GM23248 (cell line): ENCODE measurements around the gene PTPRN2. TPM values are rescaled to one million over a fixed set of nuclear protein-coding genes. Genes with fewer than 3 reads are reported as not detected.

Experiments used
- DNase-seq: peaks from one replicate; pipeline ENCODE4 v3.0.0-alpha.2; 2015
- H2AFZ ChIP-seq: fragments of 200-600 bp; sonication (generic); 2 replicates; pipeline ENCODE4 v1.6.1; 2016; ENCODE audit warnings: antibody characterized with exemption
- H3F3A ChIP-seq: fragments of 200-600 bp; sonication (generic); 2 replicates; pipeline ENCODE4 v1.6.1; 2016; ENCODE audit warnings: mild to moderate bottlenecking, antibody characterized with exemption, mixed run types; ENCODE audit not compliant: insufficient read depth
- H3K27ac ChIP-seq: fragments of 200-600 bp; sonication (generic); 2 replicates; pipeline ENCODE4 v1.5.1; 2016; ENCODE audit warnings: mild to moderate bottlenecking
- H3K27me3 ChIP-seq: fragments of 200-600 bp; sonication (generic); replicated peaks from 2 replicates; pipeline ENCODE4 v1.6.1; 2016; ENCODE audit warnings: mild to moderate bottlenecking; ENCODE audit not compliant: insufficient read depth
- H3K36me3 ChIP-seq: fragments of 200-600 bp; sonication (generic); 2 replicates; pipeline ENCODE4 v1.6.1; 2016; ENCODE audit warnings: low read depth, mild to moderate bottlenecking
- H3K4me1 ChIP-seq: fragments of 200-600 bp; sonication (generic); 2 replicates; pipeline ENCODE4 v1.6.1; 2016; ENCODE audit warnings: mild to moderate bottlenecking; ENCODE audit not compliant: insufficient read depth
- H3K4me2 ChIP-seq: fragments of 200-600 bp; sonication (generic); one replicate; pipeline ENCODE4 v1.6.1; 2016; ENCODE audit warnings: mild to moderate bottlenecking; ENCODE audit not compliant: unreplicated experiment
- H3K4me3 ChIP-seq: fragments of 200-600 bp; sonication (generic); 2 replicates; pipeline ENCODE4 v1.5.1; 2016; ENCODE audit warnings: mild to moderate bottlenecking
- H3K79me2 ChIP-seq: fragments of 200-600 bp; sonication (generic); 2 replicates; pipeline ENCODE4 v1.6.1; 2016; ENCODE audit warnings: mild to moderate bottlenecking; ENCODE audit not compliant: insufficient read depth
- H3K9ac ChIP-seq: fragments of 200-600 bp; sonication (generic); 2 replicates; pipeline ENCODE4 v1.6.1; 2016; ENCODE audit warnings: mild to moderate bottlenecking
- H3K9me2 ChIP-seq: fragments of 200-600 bp; sonication (generic); 2 replicates; pipeline ENCODE4 v1.6.1; 2016; ENCODE audit warnings: mixed run types, mild to moderate bottlenecking, moderate library complexity; ENCODE audit not compliant: insufficient read depth
- H3K9me3 ChIP-seq: fragments of 200-600 bp; sonication (generic); one replicate; pipeline ENCODE4 v1.6.1; 2017; ENCODE audit warnings: low read depth
- H4K20me1 ChIP-seq: fragments of 200-600 bp; sonication (generic); 2 replicates; pipeline ENCODE4 v1.6.0; 2016; ENCODE audit not compliant: insufficient read depth
- EZH2 ChIP-seq: fragments of 200-600 bp; sonication (generic); IDR thresholded peaks from 2 replicates; pipeline ENCODE4 v1.6.1; 2018; ENCODE audit warnings: antibody characterized with exemption, mild to moderate bottlenecking; ENCODE audit not compliant: insufficient read depth, poor library complexity, severe bottlenecking
- EZH2phosphoT487 ChIP-seq: fragments of 200-600 bp; sonication (generic); IDR thresholded peaks from 2 replicates; pipeline ENCODE4 v1.6.1; 2018; ENCODE audit warnings: antibody characterized with exemption, moderate library complexity, mild to moderate bottlenecking, low read depth; ENCODE audit not compliant: insufficient read depth
- WGBS, 2 experiments: methylation state at CpG; one replicate each; pipeline ENCODE4 v1.1.6; 2015 to 2017; ENCODE audit warnings: low lambda C conversion rate in 2 of 2, low coverage in 1 of 2; ENCODE audit errors: missing lambda C conversion rate in 2 of 2; 5-methylcytosine and 5-hydroxymethylcytosine counted together
- in situ Hi-C: fragments of 300-500 bp; cut with MboI; formaldehyde crosslinking; loops from 2 replicates; pipeline ENCODE4 v1.15.0; 2020
- polyA plus RNA-seq: library from polyadenylated mRNA; unstranded; fragments of >200 nt; fragmentation: Nextera tagmentation; extraction: Ambion mirVana; gene quantifications from 2 replicates; pipeline ENCODE4 v1.2.1, GENCODE V29; 2016
- total RNA-seq: library from RNA; depleted of rRNA; stranded (reverse); fragments of >200 nt; shearing (Covaris generic); gene quantifications from 2 replicates; pipeline ENCODE4 v1.2.3, GENCODE V29; 2014

PTPRN2 gene
- total and polyA plus RNA-seq, 2 experiments from 2014 or later = 0.13 TPM; not detected in 1

DNA sequence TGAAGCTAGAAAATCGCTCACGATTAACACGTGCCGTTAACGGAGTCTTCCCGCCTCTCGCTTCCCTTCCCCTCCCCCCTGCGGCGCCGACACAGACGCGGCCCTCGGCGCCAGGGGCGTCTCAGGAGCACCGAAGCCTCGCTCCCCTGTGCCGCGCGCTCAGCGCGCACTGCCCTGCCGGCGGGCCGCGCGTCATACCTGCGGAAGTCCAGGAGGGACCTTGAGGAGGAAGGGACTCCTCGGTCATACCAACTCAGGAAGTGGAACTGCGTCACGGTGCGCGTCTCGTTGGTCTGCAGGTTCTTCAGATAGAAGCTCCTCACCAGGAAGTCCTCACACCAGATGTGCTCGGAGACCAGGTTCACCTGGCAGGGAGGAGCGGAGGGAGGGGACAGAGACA lies 1011.2 kb downstream of the PTPRN2 start:
- no peaks in the 10 kb centered on the region for H3K4me1 ChIP-seq
- H3K9me3 ChIP-seq = no peaks in the 10 kb centered on the region
- no peak overlapping the region for H3K27ac ChIP-seq
- H3K27me3 ChIP-seq = no peaks in the 10 kb centered on the region; the same call in 1 of the 2 replicates
- no peak for DNase-seq
- no peak overlapping the region for H3K4me2 ChIP-seq
- in situ Hi-C loops = no loop called here
- H3K9ac ChIP-seq = no peak overlapping the region
- WGBS, 2 experiments = 61 to 67% methylated on average over 36 of the region's 36 CpGs
- TF ChIP-seq EZH2phosphoT487 (no peak), EZH2 (no peak)
- H3K4me3 ChIP-seq = no peak overlapping the region
- no peaks in the 10 kb centered on the region for H4K20me1 ChIP-seq
- no peaks in the 10 kb centered on the region for H3K9me2 ChIP-seq
- no peak overlapping the region for H2AFZ ChIP-seq
- H3K79me2 ChIP-seq = no peaks in the 10 kb centered on the region
- no peaks in the 10 kb centered on the region for H3F3A ChIP-seq
- no peaks in the 10 kb centered on the region for H3K36me3 ChIP-seq

DNA sequence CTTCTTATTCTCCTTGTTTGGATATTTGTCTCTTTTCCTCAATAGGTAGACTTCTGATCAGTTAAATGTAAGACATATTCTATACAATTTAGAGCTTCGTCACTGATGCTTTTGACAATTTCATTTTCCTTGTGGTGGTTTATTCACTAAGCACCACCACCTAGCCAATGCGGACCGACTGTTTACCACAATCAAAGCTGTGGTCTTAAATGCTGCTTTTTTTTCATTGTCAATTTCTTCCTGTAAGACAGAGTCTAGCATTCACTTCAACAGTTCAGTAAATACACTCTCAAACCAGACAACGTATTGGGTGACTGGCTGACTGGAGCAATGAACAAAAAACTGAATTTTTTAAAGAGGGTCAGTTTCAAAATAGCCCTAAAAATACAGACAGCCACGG lies 1011.8 kb downstream of the PTPRN2 start:
- H2AFZ ChIP-seq = no peak overlapping the region
- no peaks in the 10 kb centered on the region for H3F3A ChIP-seq
- no peak overlapping the region for H3K4me3 ChIP-seq
- H3K9ac ChIP-seq = no peak overlapping the region
- in situ Hi-C loops = no loop called here
- H3K36me3 ChIP-seq = no peaks in the 10 kb centered on the region
- no peaks in the 10 kb centered on the region; the same call in 1 of the 2 replicates for H3K27me3 ChIP-seq
- no peak for DNase-seq
- no peaks in the 10 kb centered on the region for H3K4me1 ChIP-seq
- H3K4me2 ChIP-seq = no peak overlapping the region
- H3K9me3 ChIP-seq = no peaks in the 10 kb centered on the region
- 31% methylated on average over 5 of the region's 5 CpGs for WGBS, 2 experiments
- no peaks in the 10 kb centered on the region for H4K20me1 ChIP-seq
- TF ChIP-seq EZH2phosphoT487 = no peak
- TF ChIP-seq EZH2 = no peak
- H3K27ac ChIP-seq = no peak overlapping the region
- H3K9me2 ChIP-seq = no peaks in the 10 kb centered on the region
- H3K79me2 ChIP-seq = no peaks in the 10 kb centered on the region

DNA sequence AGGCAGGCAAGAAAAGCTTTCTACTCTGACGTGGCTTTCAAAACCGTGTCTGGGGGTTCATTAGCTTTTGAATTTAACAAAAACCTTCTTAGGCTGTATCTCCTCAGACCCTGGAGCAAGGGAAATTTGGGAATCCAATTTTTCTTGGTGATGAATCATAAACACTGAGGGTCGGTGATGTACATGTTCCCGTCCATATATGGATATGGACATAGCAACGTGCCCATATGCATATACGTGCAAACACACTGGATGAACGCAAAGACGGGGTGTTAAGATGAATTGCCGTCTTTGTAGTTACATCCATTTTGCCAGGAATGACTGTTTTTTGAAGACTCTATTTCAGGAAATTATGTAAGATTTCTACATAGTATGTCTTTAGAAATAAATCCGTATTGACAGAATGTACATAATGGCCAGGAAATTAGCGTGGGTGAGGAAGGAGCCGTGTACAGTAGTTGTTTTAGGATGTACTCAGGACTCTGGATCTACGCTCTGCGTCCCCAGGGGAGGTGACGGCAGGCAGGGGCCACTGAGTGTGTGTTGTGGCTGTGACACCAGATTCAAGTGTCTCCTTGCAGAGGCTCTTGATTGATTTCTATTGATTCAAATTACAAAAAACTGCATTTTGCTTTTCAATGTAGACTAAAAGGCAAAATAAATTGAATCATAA lies 1012.6 kb downstream of the PTPRN2 start:
- no peaks in the 10 kb centered on the region for H4K20me1 ChIP-seq
- 39 to 40% methylated on average over 15 of the region's 15 CpGs for WGBS, 2 experiments
- H3K4me3 ChIP-seq = no peak overlapping the region
- TF ChIP-seq EZH2 (no peak), EZH2phosphoT487 (no peak)
- no peak overlapping the region for H3K4me2 ChIP-seq
- in situ Hi-C loops = no loop called here
- no peak overlapping the region for H2AFZ ChIP-seq
- no peaks in the 10 kb centered on the region for H3K4me1 ChIP-seq
- H3K27me3 ChIP-seq = no peaks in the 10 kb centered on the region; the same call in 1 of the 2 replicates
- no peaks in the 10 kb centered on the region for H3K36me3 ChIP-seq
- no peak overlapping the region for H3K27ac ChIP-seq
- no peaks in the 10 kb centered on the region for H3K79me2 ChIP-seq
- H3K9ac ChIP-seq = no peak overlapping the region
- H3K9me2 ChIP-seq = no peaks in the 10 kb centered on the region
- no peaks in the 10 kb centered on the region for H3F3A ChIP-seq
- H3K9me3 ChIP-seq = no peaks in the 10 kb centered on the region
- DNase-seq = no peak

DNA sequence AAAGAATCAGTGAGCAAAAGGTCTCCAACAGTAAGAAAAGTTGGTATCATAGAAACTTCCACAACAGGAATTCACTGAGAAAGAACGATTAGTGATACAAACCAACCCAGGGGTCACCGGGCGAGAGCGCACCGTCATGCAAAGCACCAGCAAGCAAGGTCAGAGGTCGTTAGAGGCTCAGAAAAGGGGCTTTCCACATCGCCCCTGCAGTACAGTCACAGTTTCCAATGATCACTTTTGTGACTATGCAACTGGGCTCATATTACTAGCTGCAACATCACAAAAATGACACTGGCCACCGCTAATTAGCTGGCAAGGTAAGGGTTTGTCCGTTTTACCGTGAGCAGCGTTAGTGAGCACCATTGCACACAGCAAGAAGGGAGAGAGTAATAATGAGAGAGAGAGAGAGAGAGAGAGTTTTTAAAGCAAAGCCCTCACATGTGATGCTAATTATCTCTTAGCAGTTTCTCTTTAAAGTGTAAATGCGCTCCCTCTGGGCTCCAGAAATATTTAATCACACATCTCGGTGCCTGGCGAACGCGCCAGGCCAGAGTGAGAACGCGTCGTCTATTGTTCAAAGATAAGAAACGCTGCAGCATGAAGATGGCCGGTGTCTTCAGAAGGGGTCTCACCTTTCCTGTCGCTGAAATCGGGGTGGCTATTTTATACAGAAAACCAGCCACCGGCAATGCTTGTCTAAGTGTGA lies 1013.4 kb downstream of the PTPRN2 start:
- DNase-seq = no peak
- Histone ChIP-seq H3K9ac (no peak overlapping the region), H3K9me2 (no peaks in the 10 kb centered on the region), H3F3A (no peaks in the 10 kb centered on the region), H3K27me3 (no peaks in the 10 kb centered on the region; the same call in 1 of the 2 replicates), H3K36me3 (no peaks in the 10 kb centered on the region), H3K4me1 (no peaks in the 10 kb centered on the region), H2AFZ (no peak overlapping the region), H3K79me2 (no peaks in the 10 kb centered on the region), H3K4me3 (no peak overlapping the region), H4K20me1 (no peaks in the 10 kb centered on the region), H3K27ac (no peak overlapping the region), H3K9me3 (no peaks in the 10 kb centered on the region), H3K4me2 (no peak overlapping the region)
- in situ Hi-C loops = no loop called here
- TF ChIP-seq EZH2phosphoT487 (no peak), EZH2 (no peak)
- WGBS, 2 experiments = 24 to 25% methylated on average over 24 of the region's 24 CpGs
